LNCAP (cell line): ENCODE data around the gene CEP95.

ENCODE experiments used
- TF ChIP-seq, protein P1 (sequence below): fragments of 450-650 bp; IDR thresholded peaks from 2 replicates; pipeline ENCODE4 v1.5.1; 2017; ENCODE audit warnings: mild to moderate bottlenecking

Gene CEP95

DNA sequence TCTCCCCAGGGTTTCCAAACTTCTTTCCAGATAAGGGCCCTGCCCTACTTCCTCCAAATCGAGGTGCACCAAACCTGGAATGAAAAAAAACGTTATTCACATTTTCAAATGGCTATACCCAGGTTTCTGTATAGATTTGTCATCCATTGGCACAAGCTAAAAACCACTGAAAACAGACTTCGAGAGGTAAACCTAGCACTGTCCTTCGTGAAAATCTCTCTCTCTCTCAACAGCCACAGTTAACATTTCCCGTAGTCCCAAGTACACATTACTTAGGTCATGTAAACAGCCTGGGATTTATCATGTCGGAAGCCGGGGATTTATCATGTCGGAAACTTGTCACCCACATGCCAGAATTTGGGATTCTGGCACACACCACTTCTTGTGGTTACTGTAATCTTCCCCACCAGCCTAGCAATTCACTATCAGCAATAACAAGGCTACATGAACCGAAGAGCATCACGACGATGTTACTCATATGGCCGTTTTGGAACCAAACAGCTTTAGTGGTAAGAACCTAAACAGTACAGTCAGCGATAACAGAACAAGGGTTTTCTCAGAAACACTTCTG is 1.9 kb upstream of the CEP95 start:
- TF ChIP-seq, protein P1, sequence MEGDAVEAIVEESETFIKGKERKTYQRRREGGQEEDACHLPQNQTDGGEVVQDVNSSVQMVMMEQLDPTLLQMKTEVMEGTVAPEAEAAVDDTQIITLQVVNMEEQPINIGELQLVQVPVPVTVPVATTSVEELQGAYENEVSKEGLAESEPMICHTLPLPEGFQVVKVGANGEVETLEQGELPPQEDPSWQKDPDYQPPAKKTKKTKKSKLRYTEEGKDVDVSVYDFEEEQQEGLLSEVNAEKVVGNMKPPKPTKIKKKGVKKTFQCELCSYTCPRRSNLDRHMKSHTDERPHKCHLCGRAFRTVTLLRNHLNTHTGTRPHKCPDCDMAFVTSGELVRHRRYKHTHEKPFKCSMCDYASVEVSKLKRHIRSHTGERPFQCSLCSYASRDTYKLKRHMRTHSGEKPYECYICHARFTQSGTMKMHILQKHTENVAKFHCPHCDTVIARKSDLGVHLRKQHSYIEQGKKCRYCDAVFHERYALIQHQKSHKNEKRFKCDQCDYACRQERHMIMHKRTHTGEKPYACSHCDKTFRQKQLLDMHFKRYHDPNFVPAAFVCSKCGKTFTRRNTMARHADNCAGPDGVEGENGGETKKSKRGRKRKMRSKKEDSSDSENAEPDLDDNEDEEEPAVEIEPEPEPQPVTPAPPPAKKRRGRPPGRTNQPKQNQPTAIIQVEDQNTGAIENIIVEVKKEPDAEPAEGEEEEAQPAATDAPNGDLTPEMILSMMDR: no peak

- TF ChIP-seq, protein P1: no peak
These were observed 1.2 kb upstream of the CEP95 start for GRCh38 chr17:64505340-64506200.

GRCh38 chr17:64506201-64506575 is 589 bp upstream of the CEP95 start, which contains the start of gene DDX5:
Gene DDX5, minus strand, starts transcription at chr17:64506289. Its CDS starts 170 bp downstream, at chr17:64506119.
- TF ChIP-seq, protein P1: no peak

GRCh38 chr17:64507413-64507782 is 621 bp downstream of the CEP95 start:
- TF ChIP-seq, protein P1: peak; percentile 60; the same call in 1 of the 2 replicates

- TF ChIP-seq, protein P1: no peak
These were observed 1.9 kb downstream of the CEP95 start for GRCh38 chr17:64508683-64509082.

DNA sequence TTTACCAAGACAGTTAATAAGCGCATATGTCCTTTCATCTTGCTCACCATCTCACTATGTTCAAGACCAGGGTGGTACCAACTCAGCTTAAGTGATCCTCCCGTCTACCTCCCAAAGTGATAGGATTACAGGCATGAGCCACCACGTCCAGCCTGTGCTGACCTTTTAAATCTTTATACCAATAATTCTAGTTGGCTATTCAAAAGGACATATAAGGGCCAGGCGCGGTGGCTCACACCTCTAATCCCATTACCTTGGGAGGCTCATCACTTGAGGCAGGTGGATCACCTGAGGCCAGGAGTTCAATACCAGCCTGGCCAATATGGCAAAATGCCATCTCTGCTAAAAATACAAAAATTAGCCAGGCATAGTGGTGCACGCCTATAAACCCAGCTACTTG is 2.4 kb downstream of the CEP95 start:
- TF ChIP-seq, protein P1: no peak

DNA sequence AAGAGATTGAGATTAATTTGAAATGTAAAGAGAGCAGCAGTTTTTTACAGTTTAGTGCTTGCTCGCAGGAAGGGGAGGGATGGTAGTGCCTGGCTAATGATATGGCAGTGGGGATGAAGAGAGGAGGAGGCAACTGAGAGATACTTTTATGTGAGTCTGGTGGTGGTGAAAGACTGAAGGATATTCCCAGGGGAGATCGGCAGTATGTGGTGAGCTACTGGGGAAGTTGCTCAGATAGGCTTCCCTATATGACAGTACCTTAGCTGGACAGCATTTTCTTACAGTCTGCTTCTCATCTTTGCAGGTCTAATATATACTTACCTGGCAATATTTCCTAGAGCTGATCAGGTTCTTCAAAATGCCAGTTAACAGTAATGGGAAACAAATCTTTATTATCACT is 8.6 kb downstream of the CEP95 start:
- TF ChIP-seq, protein P1: no peak
